Activated CD8-positive, alpha-beta T cell treated with anti-CD3 and anti-CD28 coated beads for 36 hours (primary cell): ENCODE results near the gene RAI1. TPM values are rescaled to one million over a fixed set of nuclear protein-coding genes. Genes with fewer than 3 reads are reported as not detected.

ENCODE experiments used
- ATAC-seq: fragments of 200-7000 bp; cut with Tn5 transposase; one replicate; pipeline ENCODE4 v1.10.0; 2021; ENCODE audit warnings: mild to moderate bottlenecking, moderate library complexity
- CTCF ChIA-PET: fragments of 350-600 bp; sonication (Branson Sonifier 250); formaldehyde crosslinking; loops from one replicate; lab custom pipeline; 2021; ENCODE audit warnings: antibody characterized with exemption; lab: Charles Lee
- POLR2A ChIA-PET: fragments of 350-600 bp; sonication (Branson Sonifier 250); formaldehyde crosslinking; loops from one replicate; lab custom pipeline; 2021; ENCODE audit warnings: antibody characterized with exemption; lab: Charles Lee
- DNase-seq: peaks from one replicate; pipeline ENCODE4 v3.0.0-alpha.2; 2020
- H3K27ac Mint-ChIP-seq: one replicate; pipeline ENCODE4 v1.8.0; 2021; ENCODE audit warnings: mild to moderate bottlenecking, mixed read lengths
- H3K27me3 Mint-ChIP-seq: one replicate; pipeline ENCODE4 v1.8.0; 2021; ENCODE audit warnings: mixed read lengths
- H3K36me3 Mint-ChIP-seq: one replicate; pipeline ENCODE4 v1.8.0; 2021; ENCODE audit warnings: low read depth, mixed read lengths
- H3K4me1 Mint-ChIP-seq: one replicate; pipeline ENCODE4 v1.8.0; 2021; ENCODE audit warnings: low read depth, mixed read lengths
- H3K4me3 Mint-ChIP-seq: one replicate; pipeline ENCODE4 v1.8.0; 2021; ENCODE audit warnings: mild to moderate bottlenecking, moderate library complexity, mixed read lengths
- H3K9me3 Mint-ChIP-seq: one replicate; pipeline ENCODE4 v1.8.0; 2021; ENCODE audit warnings: mixed read lengths
- CTCF ChIP-seq: fragments of 200-600 bp; IDR thresholded peaks from one replicate; pipeline ENCODE4 v1.8.0; 2022; ENCODE audit warnings: antibody characterized with exemption, mild to moderate bottlenecking
- intact Hi-C: fragments of 100-400 bp; cut with micrococcal nuclease; formaldehyde crosslinking; loops from one replicate; pipeline ENCODE4 v1.10.0; 2022
- total RNA-seq, 2 experiments: library from RNA; stranded (reverse); gene quantifications; one replicate each; pipeline ENCODE4 v1.2.3, GENCODE V29; 2021

RAI1 gene
- total RNA-seq, 2 experiments from 2014 or later = 18.1 to 20.3 TPM

GRCh38 chr17:17800504-17801021 lies 119.3 kb downstream of the RAI1 start:
- ATAC-seq = no peak
- Mint-ChIP-seq H3K4me1 (no peaks in the 10 kb centered on the region), H3K27me3 (no peaks in the 10 kb centered on the region), H3K9me3 (no peaks in the 10 kb centered on the region), H3K27ac (no peak overlapping the region), H3K4me3 (no peak overlapping the region), H3K36me3 (peaks cover 3% of the 10 kb centered on the region)
- POLR2A ChIA-PET = interaction anchor here (1.0 to 1.5 kb wide), 2 partner anchors 9 to 12 kb away, joined by 3 to 5 read pairs; no protein-coding TSS in a partner anchor
- CTCF ChIA-PET = interaction anchor here (1.0 to 3.9 kb wide), 3 partner anchors 12 to 113 kb away, joined by 3 to 17 read pairs (median 3); no protein-coding TSS in a partner anchor
- intact Hi-C loops = no loop called here
- DNase-seq = no peak
- TF ChIP-seq CTCF = no peak

GRCh38 chr17:17801800-17802481 lies 120.7 kb downstream of the RAI1 start:
- ATAC-seq (no peak), DNase-seq (no peak)
- H3K9me3 Mint-ChIP-seq = no peaks in the 10 kb centered on the region
- peaks cover 8% of the 10 kb centered on the region for H3K36me3 Mint-ChIP-seq
- intact Hi-C loops = no loop called here
- H3K4me3 Mint-ChIP-seq = no peak overlapping the region
- H3K27me3 Mint-ChIP-seq = no peaks in the 10 kb centered on the region
- H3K4me1 Mint-ChIP-seq = peaks cover 2% of the 10 kb centered on the region
- TF ChIP-seq CTCF = no peak
- POLR2A ChIA-PET = interaction anchor here (0.7 to 1.5 kb wide), 5 partner anchors 9 to 30 kb away, joined by 3 to 5 read pairs (median 3); no protein-coding TSS in a partner anchor
- CTCF ChIA-PET = interaction anchor here (1.0 to 3.9 kb wide), 7 partner anchors 10 to 135 kb away, joined by 3 to 17 read pairs (median 3); no protein-coding TSS in a partner anchor
- H3K27ac Mint-ChIP-seq = no peak overlapping the region

- peaks cover 7% of the 10 kb centered on the region for H3K4me1 Mint-ChIP-seq
- ATAC-seq = no peak
- DNase-seq = no peak
- ChIA-PET CTCF (interaction anchor here (3.9 kb wide), 1 partner anchor 8 kb away, joined by 17 read pairs; no protein-coding TSS in a partner anchor), POLR2A (no interaction called here)
- H3K9me3 Mint-ChIP-seq = no peaks in the 10 kb centered on the region
- no peak overlapping the region for H3K27ac Mint-ChIP-seq
- TF ChIP-seq CTCF = no peak
- intact Hi-C loops = no loop called here
- peaks cover 13% of the 10 kb centered on the region for H3K36me3 Mint-ChIP-seq
- H3K4me3 Mint-ChIP-seq = no peak overlapping the region
- no peaks in the 10 kb centered on the region for H3K27me3 Mint-ChIP-seq
Measured at GRCh38 chr17:17804007-17804406, 122.7 kb downstream of the RAI1 start.

- Mint-ChIP-seq H3K27ac (no peak overlapping the region), H3K36me3 (peaks cover 13% of the 10 kb centered on the region), H3K4me1 (peaks cover 13% of the 10 kb centered on the region), H3K9me3 (no peaks in the 10 kb centered on the region), H3K4me3 (no peak overlapping the region), H3K27me3 (no peaks in the 10 kb centered on the region)
- POLR2A ChIA-PET = interaction anchor here (0.6 kb wide), 1 partner anchor 15 kb away, joined by 3 read pairs; no protein-coding TSS in a partner anchor
- intact Hi-C loops = no loop called here
- no peak for DNase-seq
- CTCF ChIA-PET = interaction anchor here (0.8 to 2.1 kb wide), 4 partner anchors 9 to 71 kb away, joined by 3 to 4 read pairs (median 3); no protein-coding TSS in a partner anchor
- TF ChIP-seq CTCF = no peak
- ATAC-seq = no peak
Measured at GRCh38 chr17:17805575-17805974, 124.3 kb downstream of the RAI1 start.

GRCh38 chr17:17806035-17806434 lies 124.8 kb downstream of the RAI1 start:
- H3K4me1 Mint-ChIP-seq = peaks cover 13% of the 10 kb centered on the region
- intact Hi-C loops = no loop called here
- CTCF ChIA-PET = interaction anchor here (0.8 to 2.1 kb wide), 4 partner anchors 9 to 71 kb away, joined by 3 to 4 read pairs (median 3); no protein-coding TSS in a partner anchor
- TF ChIP-seq CTCF = no peak
- H3K4me3 Mint-ChIP-seq = no peak overlapping the region
- H3K27me3 Mint-ChIP-seq = no peaks in the 10 kb centered on the region
- H3K36me3 Mint-ChIP-seq = peaks cover 13% of the 10 kb centered on the region
- DNase-seq = no peak
- ATAC-seq = no peak
- H3K9me3 Mint-ChIP-seq = no peaks in the 10 kb centered on the region
- no peak overlapping the region for H3K27ac Mint-ChIP-seq
- POLR2A ChIA-PET = interaction anchor here (1.0 to 2.0 kb wide), 3 partner anchors 9 to 31 kb away, joined by 3 to 6 read pairs (median 3); no protein-coding TSS in a partner anchor
